Measurements from ENCODE around the gene PERCC1. TPM values are rescaled to one million over a fixed set of nuclear protein-coding genes. Genes with fewer than 3 reads are reported as not detected.

Gene PERCC1
- total and polyA plus RNA-seq, 2 of the 4 experiments (the other 2 are of a cell fraction): not detected

- H3K4me3 ChIP-seq (ENCODE audit: insufficient read depth, low read depth, low read length): no peak overlapping the region
- 90% methylated on average over 2 of the region's 24 CpGs; no CpG with 5 or more reads in 1 of the 2 experiments for WGBS, 2 experiments (ENCODE audit: extremely low coverage in 2 of 2, insufficient read length in 1 of 2)
Observed at GRCh38 chr16:1466054-1466453, 35.2 kb downstream of the PERCC1 start.

More at GRCh38 chr16:1466054-1466453, 35.2 kb downstream of the PERCC1 start:
- Histone ChIP-seq H3K9me3 (ENCODE audit: control insufficient read depth, insufficient read depth, low read length) (no peaks in the 10 kb centered on the region), H4K91ac (ENCODE audit: insufficient read depth, low read depth, low read length) (no peak overlapping the region), H4K8ac (ENCODE audit: low read depth in 2 of 2, low read length in 2 of 2) (no peak overlapping the region), H3K27ac (ENCODE audit: insufficient read depth, low read length) (no peak overlapping the region), H4K5ac (ENCODE audit: low read depth, low read length) (no peak overlapping the region), H3K9ac (ENCODE audit: low read depth, low read length) (no peak overlapping the region), H2BK5ac (ENCODE audit: low read depth, low read length, poor library complexity, severe bottlenecking) (no peak overlapping the region), H3K79me1 (ENCODE audit: low read depth in 1 of 2, low read length in 2 of 2) (peaks cover 23 to 49% of the 10 kb centered on the region in 2 experiments), H2BK120ac (ENCODE audit: low read depth, low read length) (no peak overlapping the region), H3K18ac (ENCODE audit: low read depth, low read length) (no peak overlapping the region), H3K9me1 (ENCODE audit: insufficient read depth, low read length) (peaks cover 6% of the 10 kb centered on the region; the same call in 1 of the 2 replicates), H2AFZ (replicated peaks; ENCODE audit: low read length, poor library complexity) (no peak overlapping the region), H3K4ac (ENCODE audit: low read depth, low read length) (no peak overlapping the region), H3K36me3 (ENCODE audit: control insufficient read depth, insufficient read depth, low read length) (peaks cover 20% of the 10 kb centered on the region), H2AK9ac (replicated peaks; ENCODE audit: low read depth, low read length, poor library complexity) (no peak overlapping the region), H3K4me1 (ENCODE audit: control insufficient read depth, insufficient read depth, low read length) (0 out of 2 replicates have a peak, but pooled peaks cover under 1% of the 10 kb centered on the region), H2AK5ac (ENCODE audit: low read depth, low read length) (no peak overlapping the region), H3K23ac (ENCODE audit: low read depth, low read length) (no peak overlapping the region), H4K20me1 (ENCODE audit: insufficient read depth, low read length) (peaks cover 37% of the 10 kb centered on the region), H3K56ac (ENCODE audit: extremely low read depth, insufficient read depth, low read length) (no peak overlapping the region), H3K4me2 (ENCODE audit: low read depth, low read length) (no peak overlapping the region), H3K27me3 (ENCODE audit: control insufficient read depth, insufficient read depth, low read length) (no peaks in the 10 kb centered on the region), H2BK20ac (ENCODE audit: low read depth, low read length) (no peak overlapping the region), H2BK15ac (ENCODE audit: low read depth, low read length) (no peak overlapping the region), H3K14ac (replicated peaks; ENCODE audit: low read depth, low read length) (no peak overlapping the region)
- DNase-seq (no peak), ATAC-seq (ENCODE audit: low read depth) (no peak)
- intact Hi-C loops (cut with micrococcal nuclease) (no loop called here), dilution Hi-C loops (cut with HindIII; ENCODE audit: low sequenced_read_pairs, unreplicated experiment) (no loop called here), in situ Hi-C loops (cut with MboI; ENCODE audit: low sequenced_read_pairs) (no loop called here)
- no TSS peak for BruUV-seq (replicated peaks)
- ChIA-PET POLR2A (ENCODE audit: unreplicated experiment) (no interaction called here), CTCF (no interaction called here)
- TF ChIP-seq CHD1 (IDR thresholded peaks at IDR 0.05; ENCODE audit: low read depth, low read length) (no peak), MAZ (IDR thresholded peaks at IDR 0.05; ENCODE audit: borderline replicate concordance, low read depth, low read length) (no peak), RAD21 (IDR thresholded peaks at IDR 0.05; ENCODE audit: low read length) (no peak), FOS (IDR thresholded peaks at IDR 0.05; ENCODE audit: low read depth, low read length) (no peak), RCOR1 (IDR thresholded peaks at IDR 0.05; ENCODE audit: insufficient replicate concordance, low read length) (no peak), SMC3 (IDR thresholded peaks at IDR 0.05; ENCODE audit: low read depth, low read length) (no peak), RFX5 (IDR thresholded peaks at IDR 0.05; ENCODE audit: low read depth, low read length) (no peak), MAFK (IDR thresholded peaks at IDR 0.05; ENCODE audit: low read depth, low read length) (no peak), BHLHE40 (IDR thresholded peaks at IDR 0.05; ENCODE audit: low read depth, low read length) (no peak), NFE2L2 (IDR thresholded peaks at IDR 0.05; ENCODE audit: low read depth, low read length) (no peak), POLR2A (IDR thresholded peaks at IDR 0.05; ENCODE audit: low read depth, low read length) (no peak), MXI1 (IDR thresholded peaks at IDR 0.05; ENCODE audit: borderline replicate concordance, low read depth, low read length) (no peak), CEBPB (IDR thresholded peaks at IDR 0.05; ENCODE audit: low read depth, low read length) (no peak)
- TF ChIP-seq, protein P1, sequence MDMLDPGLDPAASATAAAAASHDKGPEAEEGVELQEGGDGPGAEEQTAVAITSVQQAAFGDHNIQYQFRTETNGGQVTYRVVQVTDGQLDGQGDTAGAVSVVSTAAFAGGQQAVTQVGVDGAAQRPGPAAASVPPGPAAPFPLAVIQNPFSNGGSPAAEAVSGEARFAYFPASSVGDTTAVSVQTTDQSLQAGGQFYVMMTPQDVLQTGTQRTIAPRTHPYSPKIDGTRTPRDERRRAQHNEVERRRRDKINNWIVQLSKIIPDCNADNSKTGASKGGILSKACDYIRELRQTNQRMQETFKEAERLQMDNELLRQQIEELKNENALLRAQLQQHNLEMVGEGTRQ (IDR thresholded peaks at IDR 0.05; ENCODE audit: low read depth, low read length): no peak
- TF ChIP-seq, protein P2, sequence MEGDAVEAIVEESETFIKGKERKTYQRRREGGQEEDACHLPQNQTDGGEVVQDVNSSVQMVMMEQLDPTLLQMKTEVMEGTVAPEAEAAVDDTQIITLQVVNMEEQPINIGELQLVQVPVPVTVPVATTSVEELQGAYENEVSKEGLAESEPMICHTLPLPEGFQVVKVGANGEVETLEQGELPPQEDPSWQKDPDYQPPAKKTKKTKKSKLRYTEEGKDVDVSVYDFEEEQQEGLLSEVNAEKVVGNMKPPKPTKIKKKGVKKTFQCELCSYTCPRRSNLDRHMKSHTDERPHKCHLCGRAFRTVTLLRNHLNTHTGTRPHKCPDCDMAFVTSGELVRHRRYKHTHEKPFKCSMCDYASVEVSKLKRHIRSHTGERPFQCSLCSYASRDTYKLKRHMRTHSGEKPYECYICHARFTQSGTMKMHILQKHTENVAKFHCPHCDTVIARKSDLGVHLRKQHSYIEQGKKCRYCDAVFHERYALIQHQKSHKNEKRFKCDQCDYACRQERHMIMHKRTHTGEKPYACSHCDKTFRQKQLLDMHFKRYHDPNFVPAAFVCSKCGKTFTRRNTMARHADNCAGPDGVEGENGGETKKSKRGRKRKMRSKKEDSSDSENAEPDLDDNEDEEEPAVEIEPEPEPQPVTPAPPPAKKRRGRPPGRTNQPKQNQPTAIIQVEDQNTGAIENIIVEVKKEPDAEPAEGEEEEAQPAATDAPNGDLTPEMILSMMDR (conservative IDR thresholded peaks at IDR 0.05; ENCODE audit: low read depth, low read length): no peak
- TF ChIP-seq, protein P3, sequence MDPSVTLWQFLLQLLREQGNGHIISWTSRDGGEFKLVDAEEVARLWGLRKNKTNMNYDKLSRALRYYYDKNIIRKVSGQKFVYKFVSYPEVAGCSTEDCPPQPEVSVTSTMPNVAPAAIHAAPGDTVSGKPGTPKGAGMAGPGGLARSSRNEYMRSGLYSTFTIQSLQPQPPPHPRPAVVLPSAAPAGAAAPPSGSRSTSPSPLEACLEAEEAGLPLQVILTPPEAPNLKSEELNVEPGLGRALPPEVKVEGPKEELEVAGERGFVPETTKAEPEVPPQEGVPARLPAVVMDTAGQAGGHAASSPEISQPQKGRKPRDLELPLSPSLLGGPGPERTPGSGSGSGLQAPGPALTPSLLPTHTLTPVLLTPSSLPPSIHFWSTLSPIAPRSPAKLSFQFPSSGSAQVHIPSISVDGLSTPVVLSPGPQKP (IDR thresholded peaks at IDR 0.05; ENCODE audit: borderline replicate concordance, low read depth, low read length): no peak

Measured in IMR-90 (cell line).